ENCODE results near the gene PTPRN2. TPM values are rescaled to one million over a fixed set of nuclear protein-coding genes. Genes with fewer than 3 reads are reported as not detected.

The PTPRN2 gene
- total and polyA plus RNA-seq, 2 donors (not counting 1 experiment from before 2014, with no cell fraction given): 0.54 to 1.2 TPM

DNA sequence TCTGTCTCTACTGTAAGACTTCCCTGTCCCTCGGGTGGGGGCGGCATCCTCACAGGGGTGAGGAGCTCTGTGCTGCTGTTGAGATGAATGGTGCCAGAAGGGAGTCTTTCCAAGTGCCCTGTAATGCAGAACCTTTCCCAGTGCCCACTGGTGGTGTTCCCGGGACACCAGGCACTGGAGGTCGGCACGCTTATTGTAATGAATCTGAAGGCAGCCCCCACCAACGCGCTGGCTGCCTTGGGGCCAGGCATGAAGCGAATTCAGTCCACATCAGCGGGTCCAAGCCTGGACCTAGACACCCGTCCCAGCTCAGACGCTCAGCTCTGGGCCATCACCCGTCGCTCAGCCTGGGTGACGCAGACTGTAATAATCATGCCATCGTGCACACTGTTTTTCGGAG lies 658.0 kb downstream of the PTPRN2 start:
- Histone ChIP-seq H3K27ac (ENCODE audit: insufficient read depth, low read length) (no peak overlapping the region), H2AFZ (ENCODE audit: low read length) (no peak overlapping the region), H3K4me3 (replicated peaks in 1 of 4; ENCODE audit: control extremely low read depth in 1 of 4, insufficient read depth in 1 of 4, low read depth in 3 of 4, low read length in 4 of 4) (no peak overlapping the region), H3K4me1 (ENCODE audit: control insufficient read depth, extremely low read depth, insufficient read depth, low read length) (no peaks in the 10 kb centered on the region), H3K4me2 (ENCODE audit: extremely low read depth, insufficient read depth, low read length) (no peak overlapping the region), H3K9ac (ENCODE audit: insufficient read depth, low read length) (no peak overlapping the region), H3K36me3 (ENCODE audit: control insufficient read depth, insufficient read depth, low read length) (no peaks in the 10 kb centered on the region), H4K20me1 (ENCODE audit: control insufficient read depth, extremely low read depth, insufficient read depth, low read length) (no peaks in the 10 kb centered on the region), H3K79me2 (ENCODE audit: control insufficient read depth, insufficient read depth, low read length) (no peaks in the 10 kb centered on the region), H3K27me3 (ENCODE audit: control insufficient read depth, insufficient read depth, low read length) (no peaks in the 10 kb centered on the region), H3K9me3 (ENCODE audit: control insufficient read depth, insufficient read depth, low read depth, low read length) (no peaks in the 10 kb centered on the region)
- no peak for DNase-seq (ENCODE audit: low read depth in 2 of 2)
- TF ChIP-seq, protein P1, sequence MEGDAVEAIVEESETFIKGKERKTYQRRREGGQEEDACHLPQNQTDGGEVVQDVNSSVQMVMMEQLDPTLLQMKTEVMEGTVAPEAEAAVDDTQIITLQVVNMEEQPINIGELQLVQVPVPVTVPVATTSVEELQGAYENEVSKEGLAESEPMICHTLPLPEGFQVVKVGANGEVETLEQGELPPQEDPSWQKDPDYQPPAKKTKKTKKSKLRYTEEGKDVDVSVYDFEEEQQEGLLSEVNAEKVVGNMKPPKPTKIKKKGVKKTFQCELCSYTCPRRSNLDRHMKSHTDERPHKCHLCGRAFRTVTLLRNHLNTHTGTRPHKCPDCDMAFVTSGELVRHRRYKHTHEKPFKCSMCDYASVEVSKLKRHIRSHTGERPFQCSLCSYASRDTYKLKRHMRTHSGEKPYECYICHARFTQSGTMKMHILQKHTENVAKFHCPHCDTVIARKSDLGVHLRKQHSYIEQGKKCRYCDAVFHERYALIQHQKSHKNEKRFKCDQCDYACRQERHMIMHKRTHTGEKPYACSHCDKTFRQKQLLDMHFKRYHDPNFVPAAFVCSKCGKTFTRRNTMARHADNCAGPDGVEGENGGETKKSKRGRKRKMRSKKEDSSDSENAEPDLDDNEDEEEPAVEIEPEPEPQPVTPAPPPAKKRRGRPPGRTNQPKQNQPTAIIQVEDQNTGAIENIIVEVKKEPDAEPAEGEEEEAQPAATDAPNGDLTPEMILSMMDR (conservative IDR thresholded peaks at IDR 0.05 in 1 of 2, IDR thresholded peaks at IDR 0.05 in 1 of 2; ENCODE audit: low read depth in 1 of 2, low read length in 2 of 2): no peak
- TF ChIP-seq EZH2 (IDR thresholded peaks at IDR 0.05; ENCODE audit: low read length, missing control alignments): no peak

- Histone ChIP-seq H3K27me3 (ENCODE audit: control insufficient read depth, insufficient read depth, low read length) (no peaks in the 10 kb centered on the region), H3K27ac (ENCODE audit: insufficient read depth, low read length) (no peak overlapping the region), H3K4me1 (ENCODE audit: control insufficient read depth, extremely low read depth, insufficient read depth, low read length) (no peaks in the 10 kb centered on the region), H3K79me2 (ENCODE audit: control insufficient read depth, insufficient read depth, low read length) (no peaks in the 10 kb centered on the region), H3K4me2 (ENCODE audit: extremely low read depth, insufficient read depth, low read length) (no peak overlapping the region), H3K4me3 (replicated peaks in 1 of 4; ENCODE audit: control extremely low read depth in 1 of 4, insufficient read depth in 1 of 4, low read depth in 3 of 4, low read length in 4 of 4) (no peak overlapping the region), H3K36me3 (ENCODE audit: control insufficient read depth, insufficient read depth, low read length) (no peaks in the 10 kb centered on the region), H3K9ac (ENCODE audit: insufficient read depth, low read length) (no peak overlapping the region), H3K9me3 (ENCODE audit: control insufficient read depth, insufficient read depth, low read depth, low read length) (no peaks in the 10 kb centered on the region), H4K20me1 (ENCODE audit: control insufficient read depth, extremely low read depth, insufficient read depth, low read length) (no peaks in the 10 kb centered on the region), H2AFZ (ENCODE audit: low read length) (no peak overlapping the region)
- TF ChIP-seq EZH2 (IDR thresholded peaks at IDR 0.05; ENCODE audit: low read length, missing control alignments): no peak
- TF ChIP-seq, protein P1 (conservative IDR thresholded peaks at IDR 0.05 in 1 of 2, IDR thresholded peaks at IDR 0.05 in 1 of 2; ENCODE audit: low read depth in 1 of 2, low read length in 2 of 2): no peak
- no peak for DNase-seq (ENCODE audit: low read depth in 2 of 2)
These were observed 658.7 kb downstream of the PTPRN2 start for GRCh38 chr7:157928808-157929425.

GRCh38 chr7:157928171-157928794 lies 659.3 kb downstream of the PTPRN2 start:
- Histone ChIP-seq H4K20me1 (ENCODE audit: control insufficient read depth, extremely low read depth, insufficient read depth, low read length) (no peaks in the 10 kb centered on the region), H2AFZ (ENCODE audit: low read length) (no peak overlapping the region), H3K79me2 (ENCODE audit: control insufficient read depth, insufficient read depth, low read length) (no peaks in the 10 kb centered on the region), H3K9ac (ENCODE audit: insufficient read depth, low read length) (no peak overlapping the region), H3K9me3 (ENCODE audit: control insufficient read depth, insufficient read depth, low read depth, low read length) (no peaks in the 10 kb centered on the region), H3K36me3 (ENCODE audit: control insufficient read depth, insufficient read depth, low read length) (no peaks in the 10 kb centered on the region), H3K4me2 (ENCODE audit: extremely low read depth, insufficient read depth, low read length) (no peak overlapping the region), H3K27ac (ENCODE audit: insufficient read depth, low read length) (no peak overlapping the region), H3K4me3 (replicated peaks in 1 of 4; ENCODE audit: control extremely low read depth in 1 of 4, insufficient read depth in 1 of 4, low read depth in 3 of 4, low read length in 4 of 4) (no peak overlapping the region), H3K4me1 (ENCODE audit: control insufficient read depth, extremely low read depth, insufficient read depth, low read length) (no peaks in the 10 kb centered on the region), H3K27me3 (ENCODE audit: control insufficient read depth, insufficient read depth, low read length) (no peaks in the 10 kb centered on the region)
- no peak for DNase-seq (ENCODE audit: low read depth in 2 of 2)
- TF ChIP-seq EZH2 (IDR thresholded peaks at IDR 0.05; ENCODE audit: low read length, missing control alignments): no peak
- TF ChIP-seq, protein P1 (conservative IDR thresholded peaks at IDR 0.05 in 1 of 2, IDR thresholded peaks at IDR 0.05 in 1 of 2; ENCODE audit: low read depth in 1 of 2, low read length in 2 of 2): no peak

All from fibroblast of lung (primary cell).